ENCODE results near the gene HSD17B11. TPM values are rescaled to one million over a fixed set of nuclear protein-coding genes. Genes with fewer than 3 reads are reported as not detected.
"Not testable (repeated sequence)": the region's sequence is repeated elsewhere in the genome, so short reads cannot be mapped to it uniquely, and the experiment has no call there.

The HSD17B11 gene
- total RNA-seq, 2 donors from 2014 or later = 18.3 to 22.7 TPM

DNA sequence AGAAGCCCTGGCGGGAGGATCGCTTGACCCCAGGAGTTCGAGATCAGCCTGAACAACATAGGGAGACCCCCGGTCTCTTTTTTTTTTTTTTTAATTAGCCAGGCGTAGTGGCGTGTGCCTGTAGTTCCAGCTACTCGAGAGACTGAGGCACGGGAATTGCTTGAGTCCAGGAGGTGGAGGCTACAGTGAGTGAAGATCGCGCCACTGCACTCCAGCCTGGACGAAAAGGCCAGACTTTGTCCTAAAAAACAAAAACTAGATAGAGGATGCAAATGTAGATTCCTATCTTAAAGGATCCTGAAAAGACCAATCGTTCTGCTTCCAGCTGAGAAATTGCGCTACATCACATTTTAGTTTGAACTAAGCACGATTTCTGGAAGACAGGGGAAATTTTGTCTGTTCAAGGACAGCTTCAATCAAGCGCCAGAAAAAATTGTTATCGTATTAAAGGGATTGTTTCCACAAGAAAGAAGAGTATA is 627 bp upstream of the HSD17B11 start:
- WGBS, 2 experiments (ENCODE audit: insufficient coverage in 1 of 2, insufficient read length in 1 of 2) = 58 to 61% methylated on average over 11 to 16 of the region's 16 CpGs

GRCh38 chr4:87390551-87390890 is 467 bp downstream of the HSD17B11 start:
- Histone ChIP-seq H3K27me3 (ENCODE audit: control insufficient read depth, insufficient read depth, low read length, poor library complexity, severe bottlenecking) (no peaks in the 10 kb centered on the region), H3K9ac (ENCODE audit: extremely low read depth, low read length, poor library complexity, severe bottlenecking) (peak overlapping the region; percentile 77), H3K27ac (ENCODE audit: low read depth, low read length) (peak overlapping the region; percentile 76), H3K4me1 (ENCODE audit: control insufficient read depth, insufficient read depth, low read length) (no peaks in the 10 kb centered on the region), H3K9me3 (ENCODE audit: control insufficient read depth, low read length) (peaks cover 14% of the 10 kb centered on the region), H3K4me3 (ENCODE audit: low read length) (peak overlapping the region; percentile 100), H3K36me3 (ENCODE audit: control insufficient read depth, insufficient read depth, low read length) (no peaks in the 10 kb centered on the region)
- DNase-seq = no peak
- Mint-ChIP-seq H3K9me3 (peaks cover 28% of the 10 kb centered on the region), H3K36me3 (ENCODE audit: low read depth) (peaks cover 31% of the 10 kb centered on the region), H3K4me3 (peak overlapping the region; percentile 84), H3K27ac (peak overlapping the region; percentile 96), H3K27me3 (ENCODE audit: insufficient read depth) (no peaks in the 10 kb centered on the region), H3K4me1 (peaks cover 3% of the 10 kb centered on the region)
- TF ChIP-seq, protein P1, sequence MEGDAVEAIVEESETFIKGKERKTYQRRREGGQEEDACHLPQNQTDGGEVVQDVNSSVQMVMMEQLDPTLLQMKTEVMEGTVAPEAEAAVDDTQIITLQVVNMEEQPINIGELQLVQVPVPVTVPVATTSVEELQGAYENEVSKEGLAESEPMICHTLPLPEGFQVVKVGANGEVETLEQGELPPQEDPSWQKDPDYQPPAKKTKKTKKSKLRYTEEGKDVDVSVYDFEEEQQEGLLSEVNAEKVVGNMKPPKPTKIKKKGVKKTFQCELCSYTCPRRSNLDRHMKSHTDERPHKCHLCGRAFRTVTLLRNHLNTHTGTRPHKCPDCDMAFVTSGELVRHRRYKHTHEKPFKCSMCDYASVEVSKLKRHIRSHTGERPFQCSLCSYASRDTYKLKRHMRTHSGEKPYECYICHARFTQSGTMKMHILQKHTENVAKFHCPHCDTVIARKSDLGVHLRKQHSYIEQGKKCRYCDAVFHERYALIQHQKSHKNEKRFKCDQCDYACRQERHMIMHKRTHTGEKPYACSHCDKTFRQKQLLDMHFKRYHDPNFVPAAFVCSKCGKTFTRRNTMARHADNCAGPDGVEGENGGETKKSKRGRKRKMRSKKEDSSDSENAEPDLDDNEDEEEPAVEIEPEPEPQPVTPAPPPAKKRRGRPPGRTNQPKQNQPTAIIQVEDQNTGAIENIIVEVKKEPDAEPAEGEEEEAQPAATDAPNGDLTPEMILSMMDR (conservative IDR thresholded peaks at IDR 0.05) = no peak

More for the DNA sequence above, 627 bp upstream of the HSD17B11 start:
- H3K4me1 ChIP-seq (ENCODE audit: control insufficient read depth, insufficient read depth, low read length) = no peaks in the 10 kb centered on the region
- peaks cover 7% of the 10 kb centered on the region for H3K9me3 ChIP-seq (ENCODE audit: control insufficient read depth, low read length)
- Mint-ChIP-seq H3K4me1 (peaks cover 3% of the 10 kb centered on the region), H3K36me3 (ENCODE audit: low read depth) (peaks cover 24% of the 10 kb centered on the region), H3K4me3 (peak overlapping the region; percentile 84), H3K9me3 (peaks cover 21% of the 10 kb centered on the region), H3K27me3 (ENCODE audit: insufficient read depth) (no peaks in the 10 kb centered on the region), H3K27ac (peak overlapping the region; percentile 96)
- peak overlapping the region; percentile 77 for H3K9ac ChIP-seq (ENCODE audit: extremely low read depth, low read length, poor library complexity, severe bottlenecking)
- TF ChIP-seq, protein P1 (conservative IDR thresholded peaks at IDR 0.05) = peak; percentile 0
- H3K27ac ChIP-seq (ENCODE audit: low read depth, low read length) = peak overlapping the region; percentile 76
- DNase-seq = no peak
- H3K27me3 ChIP-seq (ENCODE audit: control insufficient read depth, insufficient read depth, low read length, poor library complexity, severe bottlenecking) = no peaks in the 10 kb centered on the region
- peak overlapping the region; percentile 100 for H3K4me3 ChIP-seq (ENCODE audit: low read length)
- no peaks in the 10 kb centered on the region for H3K36me3 ChIP-seq (ENCODE audit: control insufficient read depth, insufficient read depth, low read length)

- H3K36me3 ChIP-seq (ENCODE audit: control insufficient read depth, insufficient read depth, low read length); H3K4me1 ChIP-seq (ENCODE audit: control insufficient read depth, insufficient read depth, low read length); H3K27ac ChIP-seq (ENCODE audit: low read depth, low read length); H3K4me1 Mint-ChIP-seq; DNase-seq; H3K27me3 Mint-ChIP-seq (ENCODE audit: insufficient read depth); H3K9ac ChIP-seq (ENCODE audit: extremely low read depth, low read length, poor library complexity, severe bottlenecking); H3K27me3 ChIP-seq (ENCODE audit: control insufficient read depth, insufficient read depth, low read length, poor library complexity, severe bottlenecking); H3K27ac Mint-ChIP-seq: not testable (repeated sequence)
- H3K36me3 Mint-ChIP-seq (ENCODE audit: low read depth) = peaks cover 34% of the 10 kb centered on the region
- peaks cover 31% of the 10 kb centered on the region for H3K9me3 Mint-ChIP-seq
- Histone ChIP-seq H3K4me3 (ENCODE audit: low read length) (peak overlapping the region; percentile 100), H3K9me3 (ENCODE audit: control insufficient read depth, low read length) (peaks cover 18% of the 10 kb centered on the region)
- WGBS, 2 experiments (ENCODE audit: insufficient coverage in 1 of 2, insufficient read length in 1 of 2) = 92 to 98% methylated on average over 13 to 20 of the region's 20 CpGs
- peak overlapping the region; percentile 84 for H3K4me3 Mint-ChIP-seq
These were observed 933 bp downstream of the HSD17B11 start for GRCh38 chr4:87390055-87390454.

DNA sequence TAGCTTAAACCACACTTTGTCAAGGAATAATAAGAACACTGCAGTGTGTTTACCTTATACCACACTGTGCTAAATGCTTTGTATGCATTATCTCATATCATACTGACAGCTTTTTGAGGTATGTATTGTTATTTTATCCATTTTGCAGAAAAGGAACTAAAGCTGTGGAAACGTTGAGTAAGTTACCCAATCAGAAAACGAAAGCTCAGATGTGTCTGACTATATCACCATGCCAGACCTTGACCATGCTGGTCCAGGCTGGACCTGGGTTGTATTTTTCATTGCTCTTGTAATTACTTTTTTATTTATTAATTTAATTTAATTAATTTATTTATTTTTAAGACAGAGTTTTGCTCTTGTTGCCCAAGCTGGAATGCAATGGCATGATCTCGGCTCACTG is 2.1 kb downstream of the HSD17B11 start:
- H3K27me3 Mint-ChIP-seq (ENCODE audit: insufficient read depth) = no peaks in the 10 kb centered on the region
- H3K9me3 Mint-ChIP-seq = peaks cover 41% of the 10 kb centered on the region
- peaks cover 44% of the 10 kb centered on the region for H3K36me3 Mint-ChIP-seq (ENCODE audit: low read depth)
- H3K9me3 ChIP-seq (ENCODE audit: control insufficient read depth, low read length) = peaks cover 29% of the 10 kb centered on the region
- H3K4me1 Mint-ChIP-seq = peaks cover 3% of the 10 kb centered on the region
- H3K36me3 ChIP-seq (ENCODE audit: control insufficient read depth, insufficient read depth, low read length) = no peaks in the 10 kb centered on the region
- H3K4me3 ChIP-seq (ENCODE audit: low read length) = no peak overlapping the region
- H3K9ac ChIP-seq (ENCODE audit: extremely low read depth, low read length, poor library complexity, severe bottlenecking) = no peak overlapping the region
- TF ChIP-seq, protein P1 (conservative IDR thresholded peaks at IDR 0.05) = no peak
- H3K4me3 Mint-ChIP-seq = no peak overlapping the region
- 95 to 100% methylated on average over 1 to 3 of the region's 3 CpGs for WGBS, 2 experiments (ENCODE audit: insufficient coverage in 1 of 2, insufficient read length in 1 of 2)
- H3K27ac ChIP-seq (ENCODE audit: low read depth, low read length) = no peak overlapping the region
- no peaks in the 10 kb centered on the region for H3K27me3 ChIP-seq (ENCODE audit: control insufficient read depth, insufficient read depth, low read length, poor library complexity, severe bottlenecking)
- H3K27ac Mint-ChIP-seq = no peak overlapping the region
- no peaks in the 10 kb centered on the region for H3K4me1 ChIP-seq (ENCODE audit: control insufficient read depth, insufficient read depth, low read length)
- no peak for DNase-seq

Data from endodermal cell (in vitro differentiated cells).